ENCODE measurements around the gene ZNF296.

The ZNF296 gene

DNA sequence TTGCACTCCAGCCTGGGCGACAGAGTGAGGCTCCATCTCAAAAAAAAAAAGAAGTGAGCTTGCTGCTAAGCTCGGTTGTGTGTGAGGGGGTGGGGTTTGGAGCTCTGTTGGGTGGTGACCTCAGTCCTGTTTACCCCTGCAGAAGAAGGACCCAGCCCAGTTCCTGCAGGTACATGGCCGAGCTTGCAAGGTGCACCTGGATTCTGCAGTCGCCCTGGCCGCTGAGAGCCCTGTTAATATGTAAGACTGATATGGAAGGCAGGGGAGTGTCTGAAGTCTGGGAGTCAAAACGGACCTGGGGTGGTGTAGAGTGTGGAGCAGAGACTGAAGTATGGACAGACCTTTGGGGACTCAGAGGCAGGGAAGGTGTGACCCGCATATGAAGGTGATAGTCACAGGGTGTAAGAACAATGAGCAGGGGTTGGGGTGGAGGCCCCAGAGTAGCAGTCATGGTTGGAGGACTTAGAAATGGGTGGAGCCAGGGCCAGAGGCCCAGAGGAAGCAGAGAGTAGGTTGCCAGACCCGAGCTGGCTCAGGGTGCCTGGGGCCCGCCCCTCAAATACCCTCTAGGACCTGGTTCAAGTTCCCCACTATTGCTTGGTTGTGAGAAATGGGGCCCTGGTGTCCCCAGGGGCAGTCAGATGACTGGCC, 24.2 kb downstream of the ZNF296 start:
- no peak for DNase-seq

- no peak for DNase-seq
These were observed 26.2 kb downstream of the ZNF296 start for GRCh38 chr19:45050036-45050435.

DNA sequence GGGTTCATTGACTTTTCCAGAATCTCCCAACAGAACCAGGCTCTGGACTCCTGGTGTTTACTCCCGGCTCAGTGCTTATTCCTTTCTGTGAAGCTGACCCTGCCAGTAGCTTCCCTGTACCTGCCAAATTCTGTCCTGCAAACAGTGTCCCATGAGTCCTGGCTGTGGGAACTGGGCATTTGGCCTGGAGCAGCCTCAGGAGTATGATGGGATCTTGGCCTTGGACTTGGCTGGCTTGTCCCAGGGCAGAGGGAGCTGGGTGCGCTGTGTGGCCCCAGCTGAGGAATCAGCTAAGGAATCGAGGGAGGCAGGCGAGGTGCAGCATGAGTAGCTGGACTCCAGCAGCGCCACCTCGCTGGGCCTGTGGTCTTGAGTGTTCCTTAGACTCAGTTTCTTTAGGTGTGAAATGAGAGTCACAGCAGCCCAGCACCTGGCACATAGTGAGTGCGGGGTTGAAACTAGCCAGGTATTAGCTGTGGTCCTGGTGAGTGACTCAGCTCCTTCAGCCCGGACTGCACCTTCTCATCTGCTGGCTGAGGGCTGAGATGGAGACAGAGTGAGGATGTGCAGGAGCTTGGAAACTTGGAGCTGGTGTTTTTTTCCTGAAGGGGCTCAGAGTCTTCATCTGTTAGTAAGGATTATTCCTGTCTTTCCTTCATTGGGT, 27.1 kb downstream of the ZNF296 start:
- DNase-seq, result no peak

DNA sequence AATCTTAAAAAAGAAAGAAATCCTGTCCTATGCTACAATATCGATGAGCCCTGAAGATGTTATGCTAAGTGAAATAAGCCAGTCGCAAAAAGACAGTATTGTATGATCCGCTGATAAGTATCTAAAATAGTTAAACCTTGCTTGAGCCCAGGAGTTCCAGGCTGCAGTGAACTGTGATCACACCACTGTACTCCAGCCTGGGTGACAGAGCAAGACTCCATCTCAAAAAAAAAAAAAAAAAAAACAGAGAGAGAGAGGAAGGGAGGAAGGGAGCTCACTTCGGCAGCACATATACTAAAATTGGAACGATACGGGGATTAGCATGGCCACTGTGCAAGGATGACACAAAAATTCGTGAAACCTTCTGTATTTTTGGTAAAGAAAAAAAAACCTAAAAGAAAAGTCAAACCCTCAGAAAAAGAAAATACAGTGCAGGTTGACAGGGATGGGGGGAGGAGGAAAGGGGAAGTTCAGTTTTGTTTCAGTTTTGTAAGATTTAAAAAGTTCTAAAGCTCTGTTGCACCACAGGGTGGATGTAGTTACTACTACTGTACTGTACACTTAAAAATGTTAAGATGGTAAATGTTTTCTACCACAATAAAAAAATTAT, 29.0 kb downstream of the ZNF296 start:
- DNase-seq, result no peak

DNA sequence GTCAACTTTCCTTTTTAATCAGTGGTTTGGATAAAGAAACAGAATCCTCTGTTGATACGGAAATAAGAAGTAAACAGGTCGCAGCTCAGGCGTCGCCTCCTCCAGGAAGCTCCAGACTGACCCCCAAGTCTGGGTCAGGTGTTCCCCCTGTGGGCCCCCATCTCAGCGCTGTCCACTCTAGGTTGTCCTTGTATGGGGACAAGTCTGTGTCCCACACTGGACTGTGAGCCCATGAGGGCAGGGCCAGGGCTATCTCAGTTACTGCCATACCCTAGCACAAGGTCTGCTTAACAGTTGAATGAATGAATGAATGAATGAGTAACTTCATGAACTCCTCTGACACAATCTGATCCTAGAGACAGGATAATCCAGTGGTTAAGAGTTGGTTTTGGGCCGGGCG, 29.9 kb downstream of the ZNF296 start:
- no peak for DNase-seq

DNA sequence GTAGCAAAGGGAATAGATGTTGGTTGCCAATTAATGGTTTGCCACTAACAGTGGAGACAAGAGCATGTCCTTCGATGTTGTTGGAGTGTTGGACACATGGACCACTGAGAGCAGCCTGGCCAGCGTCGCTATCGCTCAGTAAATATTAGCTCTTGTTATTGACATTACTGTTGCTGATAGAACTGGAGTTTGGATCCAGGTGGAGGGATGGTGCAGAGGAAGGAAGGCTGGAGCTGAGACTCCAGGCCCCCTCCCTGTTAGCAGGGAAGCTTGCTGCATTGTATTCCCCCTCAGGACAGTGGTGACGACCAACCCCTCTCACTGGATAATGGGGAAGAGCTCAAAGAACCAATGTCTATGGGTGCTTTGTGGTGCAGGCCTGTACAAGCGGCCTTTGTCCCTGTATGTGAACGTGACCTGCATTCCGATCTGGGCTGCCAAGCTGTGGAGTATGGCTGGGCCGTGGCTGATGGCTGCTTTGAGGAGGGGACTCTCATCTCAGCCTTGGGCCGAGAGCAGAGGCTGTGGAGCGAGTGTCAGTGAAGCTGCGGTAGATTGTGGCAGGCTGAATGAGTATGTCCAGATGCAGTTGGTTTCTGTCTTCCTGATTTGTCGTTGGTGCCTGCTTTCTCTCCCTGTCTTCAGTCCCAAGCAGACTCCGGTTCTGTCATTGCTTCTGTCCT, 30.5 kb downstream of the ZNF296 start:
- DNase-seq, result no peak

DNA sequence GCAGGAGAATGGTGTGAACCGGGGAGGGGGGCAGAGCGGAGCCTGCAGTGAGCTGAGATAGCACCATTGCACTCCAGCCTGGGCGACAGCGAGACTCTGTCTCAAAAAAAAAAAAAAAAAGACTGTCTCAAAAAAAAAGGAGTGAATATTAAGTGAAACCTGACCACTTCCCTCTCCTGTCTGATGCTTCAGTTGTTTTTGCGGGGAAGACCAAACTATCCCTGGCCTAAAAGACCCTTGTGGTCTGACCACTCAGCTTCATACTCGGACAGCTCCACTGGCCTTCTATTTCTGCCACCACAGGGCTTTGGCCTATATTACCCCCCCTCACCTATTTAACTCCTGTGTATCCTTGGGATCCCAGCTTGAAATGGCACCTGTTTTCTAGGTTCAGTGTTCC, 35.2 kb downstream of the ZNF296 start:
- DNase-seq, result no peak

- DNase-seq, result no peak
These were observed 36.1 kb downstream of the ZNF296 start for GRCh38 chr19:45040059-45040771.

GRCh38 chr19:45038931-45039893, 37.1 kb downstream of the ZNF296 start, which contains the start of gene CLASRP:
Gene CLASRP, plus strand, starts transcription at chr19:45039045. Its CDS starts 1,168 bp downstream, at chr19:45040213.
- peak; percentile 94 for DNase-seq

GRCh38 chr19:45037393-45038169, 38.7 kb downstream of the ZNF296 start:
- no peak for DNase-seq

GRCh38 chr19:45035755-45036154, 40.5 kb downstream of the ZNF296 start:
- DNase-seq, result no peak

- DNase-seq, result no peak
These were observed 43.9 kb downstream of the ZNF296 start for GRCh38 chr19:45032421-45032820.

- no peak for DNase-seq
These were observed 45.5 kb downstream of the ZNF296 start for GRCh38 chr19:45030825-45031224.

GRCh38 chr19:45027371-45027770, 48.9 kb downstream of the ZNF296 start:
- no peak for DNase-seq

- DNase-seq, result no peak
These were observed 51.0 kb downstream of the ZNF296 start for GRCh38 chr19:45025264-45025663.

- DNase-seq, result no peak
These were observed 53.2 kb downstream of the ZNF296 start for GRCh38 chr19:45023048-45023447.

GRCh38 chr19:45021971-45022370, 54.3 kb downstream of the ZNF296 start:
- no peak for DNase-seq

Data from activated CD8-positive, alpha-beta memory T cell treated with anti-CD3 and anti-CD28 coated beads, Interleukin-2, amount 50 U/mL, for 48 hours (primary cell).